HG03565 (cell line): ENCODE results near the gene SWSAP1.
"Not testable (repeated sequence)": the region's sequence is repeated elsewhere in the genome, so short reads cannot be mapped to it uniquely, and the experiment has no call there.

Experiments used
- ATAC-seq: cut with Tn5 transposase; IDR thresholded peaks from one replicate; pipeline ENCODE4 v1.9.1; 2021; ENCODE audit warnings: mild to moderate bottlenecking, moderate library complexity; ENCODE audit not compliant: unreplicated experiment

The SWSAP1 gene

DNA sequence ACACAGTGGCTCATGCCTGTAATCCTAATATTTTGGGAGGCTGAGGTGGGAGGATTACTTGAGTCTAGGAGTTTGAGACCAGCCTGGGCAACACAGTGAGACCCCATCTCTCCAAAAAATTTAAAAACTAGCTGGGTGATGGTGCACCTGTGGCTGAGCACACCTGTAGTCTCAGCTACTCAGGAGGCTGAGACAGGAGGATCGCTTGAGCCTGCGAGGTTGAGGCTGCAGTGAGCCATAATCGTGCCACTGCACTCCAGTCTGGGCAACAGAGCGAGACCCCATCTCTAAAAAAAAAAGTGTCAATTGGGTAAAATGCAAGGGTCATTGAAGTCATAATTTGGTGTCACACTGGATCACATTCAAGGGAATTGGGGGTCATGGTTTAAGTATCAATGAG lies 20.4 kb upstream of the SWSAP1 start:
- ATAC-seq: not testable (repeated sequence)

DNA sequence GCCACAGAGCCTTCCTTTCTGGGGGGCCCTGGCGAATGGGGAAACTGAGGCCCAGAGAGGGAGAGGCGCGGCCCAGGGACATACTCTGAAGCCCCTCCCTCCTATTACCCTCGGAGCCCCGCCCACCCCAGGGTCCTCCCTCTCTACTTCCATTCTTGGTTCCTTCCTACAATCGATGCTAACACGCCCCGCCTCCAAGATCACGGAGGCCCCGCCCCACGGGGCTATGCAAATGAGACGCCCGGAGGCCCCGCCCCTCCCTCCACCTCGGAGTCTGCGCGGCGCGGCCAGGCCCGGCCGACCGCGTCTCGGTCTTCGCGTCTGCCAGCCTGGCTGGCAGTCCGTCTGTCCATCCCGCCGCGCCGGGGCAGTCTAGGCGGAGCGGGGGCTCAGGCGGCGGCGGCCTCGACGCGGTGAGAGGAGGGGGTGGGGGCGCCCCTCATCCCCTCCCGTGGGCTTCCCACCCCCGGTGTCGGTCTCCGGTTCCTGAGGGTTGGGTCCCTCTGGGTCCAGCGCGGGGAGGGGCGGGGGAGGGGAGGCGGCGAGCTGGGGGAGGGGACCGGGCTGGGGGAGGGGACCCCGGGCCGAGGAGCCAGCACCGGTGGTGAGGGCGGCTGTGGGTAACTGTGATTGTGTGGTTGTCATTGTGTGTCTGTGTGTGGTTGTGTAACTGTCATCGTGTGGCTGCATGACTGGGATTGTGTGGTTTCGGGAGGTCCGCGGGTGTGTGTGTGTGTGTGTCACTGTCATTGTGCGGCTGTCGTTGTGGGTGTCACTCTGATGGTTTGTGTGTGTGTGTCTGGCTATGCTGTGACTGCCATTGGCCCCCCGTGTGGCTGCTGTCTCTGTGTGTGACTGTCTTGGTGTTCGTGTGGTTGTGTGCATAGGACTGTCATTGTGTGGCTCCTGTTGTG lies 19.0 kb upstream of the SWSAP1 start, which contains the start of gene PLPPR2:
TSS of gene PLPPR2 (plus strand) at position 273 of the 914 bp plus-strand sequence. CDS start 2,242 bp downstream, outside the sequence.
- ATAC-seq: no peak

DNA sequence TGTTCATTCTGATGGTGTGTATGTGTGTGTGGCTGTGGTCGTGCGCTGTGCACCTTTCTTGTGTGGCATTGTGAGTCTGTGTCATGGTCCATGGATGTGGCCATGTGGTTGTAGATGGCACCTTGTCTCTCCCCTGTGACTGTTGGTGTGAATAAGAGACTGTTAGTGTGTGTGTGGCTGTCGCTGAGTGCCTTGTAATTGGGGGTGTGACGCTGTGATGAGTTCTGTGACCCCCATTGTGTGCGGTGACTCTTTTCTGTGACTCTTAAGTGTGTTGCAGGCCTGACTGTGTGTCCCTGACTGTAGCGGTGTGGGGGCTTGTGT lies 18.4 kb upstream of the SWSAP1 start:
- no peak for ATAC-seq

DNA sequence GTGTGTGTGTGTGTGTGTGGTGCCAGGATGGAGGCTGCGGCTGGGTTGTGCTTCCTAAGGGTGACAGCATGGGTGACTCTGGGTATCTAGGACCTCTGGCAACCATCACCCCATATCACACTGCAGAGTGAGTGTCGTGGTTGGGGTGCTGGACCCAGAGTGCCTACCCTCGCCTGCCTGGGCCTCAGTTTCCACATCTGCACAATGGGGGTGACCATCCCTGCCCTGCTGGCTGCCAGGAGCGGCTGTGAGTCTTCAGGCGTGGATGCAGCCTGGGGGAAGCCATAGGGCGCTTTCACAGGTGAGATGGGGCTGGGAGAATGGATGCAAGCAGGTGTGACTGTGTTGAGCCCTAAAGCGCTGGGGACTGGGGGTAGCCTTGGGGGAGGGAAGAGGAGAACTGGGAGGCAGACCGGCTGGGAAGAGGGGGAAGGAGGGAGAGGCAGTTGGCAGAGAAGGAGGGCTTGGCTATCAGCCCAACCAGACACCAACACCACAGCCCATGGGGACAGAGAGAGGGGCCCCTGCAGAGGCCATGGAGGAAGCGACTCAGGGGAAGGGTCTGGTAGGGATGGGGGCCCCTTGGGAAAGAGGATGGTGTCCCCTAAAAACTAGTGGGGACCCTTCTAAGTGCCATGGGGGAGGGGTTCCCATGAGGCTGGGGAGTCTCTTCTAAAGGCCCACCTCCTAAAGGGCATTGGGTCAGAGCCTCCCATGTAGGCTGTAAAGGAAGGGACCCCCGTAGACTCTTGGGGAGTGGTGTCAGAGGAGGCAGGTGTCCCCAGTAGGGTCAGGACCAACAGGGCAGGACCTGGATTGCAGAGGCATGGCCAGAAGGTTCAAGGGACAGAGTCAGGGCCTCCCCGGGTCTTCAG lies 17.6 kb upstream of the SWSAP1 start:
- no peak for ATAC-seq

DNA sequence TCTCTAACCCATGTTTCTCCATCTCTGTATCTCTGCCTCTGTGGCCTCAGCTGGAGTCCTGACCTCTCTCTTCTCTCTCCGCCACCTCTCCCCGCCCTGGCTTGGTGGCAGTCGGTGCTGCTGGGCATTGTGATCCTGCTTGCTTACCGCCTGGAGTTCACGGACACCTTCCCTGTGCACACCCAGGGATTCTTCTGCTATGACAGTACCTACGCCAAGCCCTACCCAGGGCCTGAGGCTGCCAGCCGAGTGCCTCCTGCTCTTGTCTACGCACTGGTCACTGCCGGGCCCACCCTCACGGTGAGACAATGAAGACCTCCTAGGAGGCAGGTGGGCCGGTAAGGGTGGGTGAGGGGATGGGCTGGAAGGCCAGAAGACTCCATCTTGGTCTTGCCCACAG lies 15.0 kb upstream of the SWSAP1 start:
- ATAC-seq: no peak

DNA sequence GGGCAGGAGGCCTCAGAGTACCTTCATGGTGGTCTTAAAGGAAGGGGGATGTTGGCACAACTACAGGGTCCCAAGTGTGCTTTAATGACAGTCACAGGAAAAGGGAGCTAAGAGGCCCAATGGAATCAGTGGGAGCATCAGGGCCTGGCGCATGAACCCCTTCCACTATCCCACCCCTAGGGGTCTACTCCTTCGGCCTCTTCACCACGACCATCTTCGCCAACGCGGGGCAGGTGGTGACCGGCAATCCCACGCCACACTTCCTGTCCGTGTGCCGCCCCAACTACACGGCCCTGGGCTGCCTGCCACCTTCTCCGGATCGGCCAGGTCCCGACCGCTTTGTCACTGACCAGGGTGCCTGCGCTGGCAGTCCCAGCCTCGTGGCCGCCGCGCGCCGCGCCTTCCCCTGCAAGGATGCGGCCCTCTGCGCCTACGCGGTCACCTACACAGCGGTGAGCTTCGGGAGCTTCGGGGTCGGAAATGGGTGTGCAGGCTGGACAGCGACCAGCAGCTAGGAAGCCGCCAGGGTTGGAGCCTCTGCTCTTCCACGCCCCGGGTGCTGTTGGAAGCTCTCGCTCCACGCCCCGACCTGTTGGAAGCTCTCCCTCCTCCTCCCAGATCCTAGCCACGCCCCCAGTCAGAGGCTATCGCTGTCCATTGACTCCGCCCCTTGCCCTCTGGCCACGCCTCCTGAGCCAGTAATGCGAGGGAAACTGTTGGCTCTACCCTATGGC lies 13.3 kb upstream of the SWSAP1 start:
- no peak for ATAC-seq

DNA sequence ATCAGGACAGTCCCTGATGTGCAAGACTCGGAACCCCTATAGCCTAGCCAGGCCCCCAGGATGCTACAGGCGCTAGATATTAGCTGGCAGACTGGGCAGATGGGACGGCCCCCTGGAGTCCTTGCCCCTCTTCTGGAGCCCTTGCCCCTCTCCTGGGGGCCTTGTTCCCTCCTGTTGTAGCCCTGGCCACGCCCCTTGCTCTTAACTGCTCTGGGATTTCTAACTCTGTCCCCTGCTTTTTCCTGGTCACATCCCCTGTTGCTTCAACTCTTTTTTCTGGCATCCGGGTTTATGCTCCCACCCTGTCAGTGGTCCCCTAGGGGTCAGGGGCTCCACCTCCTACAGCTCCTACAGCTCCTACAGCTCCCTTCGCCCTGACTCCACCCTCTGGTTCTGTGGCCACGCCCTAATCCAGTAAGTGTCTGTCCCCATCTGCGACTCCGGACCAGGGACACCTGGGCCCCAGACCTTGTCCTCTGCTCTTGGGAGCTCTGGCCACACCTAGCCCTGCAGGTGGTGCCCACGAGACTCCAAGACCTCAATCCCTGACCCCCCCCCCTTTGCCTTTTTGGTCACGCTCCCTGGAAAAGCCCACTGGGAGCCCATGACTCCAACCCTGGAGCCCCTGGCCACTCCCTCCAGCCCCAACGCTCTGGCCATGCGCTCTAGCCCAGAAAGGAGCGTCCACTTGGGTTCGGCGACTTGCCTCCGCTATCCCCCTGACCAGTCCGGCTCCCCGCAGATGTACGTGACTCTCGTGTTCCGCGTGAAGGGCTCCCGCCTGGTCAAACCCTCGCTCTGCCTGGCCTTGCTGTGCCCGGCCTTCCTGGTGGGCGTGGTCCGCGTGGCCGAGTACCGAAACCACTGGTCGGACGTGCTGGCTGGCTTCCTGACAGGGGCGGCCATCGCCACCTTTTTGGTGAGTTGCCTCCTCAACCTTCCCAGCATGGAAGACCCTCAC lies 12.4 kb upstream of the SWSAP1 start:
- ATAC-seq: no peak

DNA sequence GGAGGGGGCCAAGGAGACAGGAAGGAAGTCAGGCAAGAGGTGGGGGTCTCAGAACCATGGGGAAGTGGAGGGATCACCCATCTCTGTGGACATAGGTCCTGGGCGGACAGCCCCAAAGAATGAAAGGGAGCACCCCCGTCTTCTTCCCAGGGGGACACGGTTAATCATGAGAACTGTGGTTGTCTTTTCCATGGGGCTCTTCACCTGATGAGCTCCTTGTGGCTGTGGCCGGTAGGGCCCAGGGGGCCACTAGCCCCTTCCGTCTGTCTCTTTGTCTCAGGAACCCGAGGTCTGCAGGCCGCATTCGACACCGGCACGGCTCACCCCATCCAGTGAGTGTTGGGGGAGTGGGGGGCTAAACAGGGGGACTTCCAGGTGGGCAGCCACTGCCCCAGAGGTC lies 10.6 kb upstream of the SWSAP1 start:
- ATAC-seq: no peak

DNA sequence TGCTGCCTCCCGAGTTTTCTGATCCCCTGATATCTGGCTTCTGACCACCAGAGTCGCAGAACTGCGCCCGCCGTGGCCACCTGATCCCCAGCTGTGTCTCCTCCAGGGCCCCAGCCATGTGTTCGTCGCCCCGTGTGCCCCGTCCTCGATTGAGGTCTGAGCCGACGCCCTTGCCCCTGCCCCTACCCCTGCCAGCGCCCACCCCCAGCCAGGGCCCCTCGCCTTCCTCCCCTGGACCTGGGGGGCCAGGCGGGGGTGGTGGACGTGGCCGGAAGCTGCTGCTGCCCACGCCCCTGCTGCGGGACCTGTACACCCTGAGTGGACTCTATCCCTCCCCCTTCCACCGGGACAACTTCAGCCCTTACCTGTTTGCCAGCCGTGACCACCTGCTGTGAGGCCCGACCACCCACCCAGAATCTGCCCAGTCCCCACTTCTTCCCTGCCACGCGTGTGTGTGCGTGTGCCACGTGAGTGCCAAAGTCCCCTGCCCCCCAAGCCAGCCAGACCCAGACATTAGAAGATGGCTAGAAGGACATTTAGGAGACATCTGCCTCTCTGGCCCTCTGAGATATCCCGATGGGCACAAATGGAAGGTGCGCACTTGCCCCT lies 10.1 kb upstream of the SWSAP1 start:
- ATAC-seq: no peak

DNA sequence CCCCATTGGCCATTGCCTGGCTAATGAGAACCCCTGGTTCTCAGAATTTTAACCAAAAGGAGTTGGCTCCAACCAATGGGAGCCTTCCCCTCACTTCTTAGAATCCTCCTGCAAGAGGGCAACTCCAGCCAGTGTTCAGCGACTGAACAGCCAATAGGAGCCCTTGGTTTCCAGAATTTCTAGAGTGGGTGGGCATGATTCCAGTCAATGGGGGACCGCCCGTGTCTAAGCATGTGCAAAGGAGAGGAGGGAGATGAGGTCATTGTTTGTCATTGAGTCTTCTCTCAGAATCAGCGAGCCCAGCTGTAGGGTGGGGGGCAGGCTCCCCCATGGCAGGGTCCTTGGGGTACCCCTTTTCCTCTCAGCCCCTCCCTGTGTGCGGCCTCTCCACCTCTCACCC lies 9.5 kb upstream of the SWSAP1 start:
- ATAC-seq: no peak

DNA sequence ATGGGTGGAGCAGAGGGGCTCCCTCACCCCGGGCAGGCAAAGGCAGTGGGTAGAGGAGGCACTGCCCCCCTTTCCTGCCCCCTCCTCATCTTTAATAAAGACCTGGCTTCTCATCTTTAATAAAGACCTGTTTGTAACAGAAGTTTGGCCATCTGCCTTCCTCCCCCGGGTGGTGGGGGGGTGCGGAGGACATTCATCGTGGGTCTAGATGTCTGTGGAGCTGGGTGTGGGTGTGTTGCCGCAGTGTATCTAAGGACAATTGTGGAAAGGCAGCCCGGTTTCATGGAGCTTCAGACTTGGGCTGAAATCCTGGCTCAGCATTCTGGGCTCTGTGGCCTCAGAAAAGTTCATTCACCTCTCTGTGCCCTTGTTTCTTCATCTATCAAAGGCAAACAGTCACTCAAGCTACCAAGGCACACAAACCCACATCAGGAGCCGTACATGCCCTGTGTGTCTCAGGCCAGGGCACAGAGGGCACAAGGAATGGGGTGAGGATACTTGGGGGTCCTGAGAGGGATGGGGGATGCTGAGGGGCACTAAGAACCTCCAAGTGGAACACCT lies 8.8 kb upstream of the SWSAP1 start:
- no peak for ATAC-seq

DNA sequence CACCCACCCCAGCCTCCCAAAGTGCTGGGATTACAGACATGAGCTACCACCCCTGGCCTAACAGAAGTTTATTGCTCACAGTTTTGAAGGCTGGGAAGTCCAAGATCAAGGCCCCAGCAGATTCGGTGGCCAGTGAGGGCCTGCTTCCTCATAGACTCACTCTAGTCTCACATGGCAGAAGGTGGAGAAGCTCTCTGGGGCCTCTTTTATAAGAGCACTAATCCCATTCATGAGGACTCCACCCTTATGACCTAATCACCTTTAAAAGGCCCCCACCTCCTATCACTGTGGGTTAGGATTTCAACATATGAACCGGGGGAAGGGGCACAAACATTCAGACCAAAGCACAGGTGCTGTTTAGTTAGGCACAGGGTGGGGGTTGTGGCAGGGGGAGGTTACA lies 6.9 kb upstream of the SWSAP1 start:
- no peak for ATAC-seq

DNA sequence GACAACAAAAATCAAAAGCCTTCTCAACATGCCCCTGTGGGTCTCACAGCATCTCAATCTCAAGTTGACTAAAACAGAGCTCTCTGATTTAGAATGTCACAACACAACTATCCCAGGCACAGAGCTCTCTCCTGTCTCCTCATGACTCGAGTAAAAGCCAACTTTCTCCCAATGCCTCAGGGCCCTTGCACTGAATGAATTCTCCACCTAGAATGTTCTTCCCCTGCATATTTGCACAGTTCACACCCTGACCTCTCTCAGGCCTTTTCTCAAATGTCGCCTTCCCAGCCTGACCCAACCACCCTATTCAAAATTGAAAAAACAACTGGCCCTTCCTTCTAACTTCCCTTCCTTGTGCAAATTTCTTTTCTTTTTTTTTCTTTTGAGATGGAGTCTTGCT lies 3.7 kb upstream of the SWSAP1 start:
- ATAC-seq: no peak

DNA sequence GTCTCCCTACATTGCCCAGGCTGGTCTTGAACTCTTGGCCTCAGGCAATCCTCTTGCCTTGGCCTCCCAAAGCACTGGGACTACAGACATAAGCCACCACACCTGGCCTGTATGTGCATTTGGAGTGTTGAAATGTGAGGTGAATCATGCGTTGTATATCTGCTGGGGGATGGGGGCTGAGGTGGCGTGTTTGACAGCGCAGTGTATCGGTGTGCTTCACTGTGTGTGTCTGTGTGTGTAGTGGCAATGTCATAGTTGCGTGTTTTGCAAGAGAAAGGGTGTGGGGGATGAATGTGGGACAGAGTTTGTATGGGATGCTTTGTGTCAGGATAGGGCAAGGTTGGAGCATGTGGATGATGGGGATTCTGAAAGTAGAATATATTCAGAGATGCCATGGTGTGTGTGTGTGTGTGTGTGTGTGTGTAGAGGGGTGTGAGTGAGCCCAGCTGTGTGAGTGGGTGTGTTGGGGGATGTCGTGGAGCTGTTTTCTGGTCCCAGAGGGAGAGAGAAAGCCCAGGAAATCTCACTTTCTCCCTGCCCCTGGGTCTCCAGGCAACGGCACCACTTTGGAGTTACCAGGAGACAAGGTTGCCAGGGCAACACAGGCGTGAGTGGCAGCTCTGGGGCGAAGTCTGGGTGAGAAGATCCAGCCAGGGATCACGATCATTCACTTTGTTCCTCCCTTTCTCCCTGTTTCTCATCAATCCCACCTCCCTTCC lies 1.1 kb upstream of the SWSAP1 start:
- ATAC-seq: no peak

DNA sequence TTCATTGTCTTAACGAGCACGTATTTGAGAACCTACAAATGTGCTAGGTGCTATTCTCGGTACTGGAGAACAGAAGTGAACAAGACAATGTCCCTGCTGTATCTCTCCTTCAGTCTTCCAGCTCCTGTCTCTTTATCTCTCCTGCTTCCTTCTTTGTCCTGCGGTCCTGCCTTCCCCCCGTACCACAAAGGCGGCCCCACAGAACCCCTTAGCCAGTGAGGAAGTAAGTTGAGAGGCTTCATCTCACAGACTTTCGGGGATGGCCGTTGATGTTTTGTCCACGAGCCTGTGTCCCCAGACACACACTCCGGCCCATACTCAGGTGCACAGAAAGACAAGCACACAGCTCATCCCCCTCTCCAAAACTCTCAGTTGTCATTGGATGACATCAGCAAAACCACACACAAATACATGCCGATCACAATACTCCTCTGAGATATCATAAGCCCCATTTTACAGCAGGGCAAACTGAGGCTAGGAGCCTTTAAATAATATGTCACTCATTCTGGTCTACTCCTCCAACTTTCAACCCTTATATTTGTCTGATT lies 507 bp upstream of the SWSAP1 start:
- ATAC-seq: no peak

DNA sequence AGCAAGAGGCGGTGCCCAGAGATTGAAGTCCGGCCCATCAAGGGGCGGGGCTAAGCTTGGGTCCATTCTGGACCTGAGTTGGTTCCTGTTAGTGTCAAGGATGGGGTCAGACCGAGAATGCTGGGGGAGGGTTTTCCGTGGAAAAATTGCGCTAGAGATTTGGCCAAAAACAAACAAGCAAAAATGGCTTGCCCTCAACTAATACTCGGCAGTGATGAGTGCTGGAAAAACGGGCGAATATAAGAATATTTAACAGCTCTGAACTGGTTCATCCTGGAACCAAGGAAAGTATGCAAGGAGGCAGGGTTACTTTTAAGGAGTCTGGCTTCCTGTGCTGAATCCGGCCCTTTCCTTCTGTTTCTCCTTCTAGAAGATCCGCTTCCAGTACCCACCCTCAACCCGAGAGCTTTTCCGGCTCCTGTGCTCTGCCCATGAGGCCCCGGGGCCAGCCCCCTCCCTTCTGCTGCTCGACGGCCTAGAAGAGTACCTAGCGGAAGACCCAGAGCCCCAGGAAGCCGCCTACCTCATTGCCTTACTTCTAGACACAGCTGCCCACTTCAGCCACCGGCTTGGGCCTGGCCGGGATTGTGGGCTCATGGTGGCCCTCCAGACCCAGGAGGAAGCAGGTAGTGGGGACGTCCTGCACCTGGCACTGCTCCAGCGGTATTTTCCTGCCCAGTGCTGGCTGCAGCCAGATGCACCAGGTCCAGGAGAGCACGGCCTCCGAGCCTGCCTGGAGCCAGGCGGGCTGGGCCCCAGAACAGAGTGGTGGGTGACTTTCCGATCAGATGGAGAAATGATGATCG lies 880 bp downstream of the SWSAP1 start:
- ATAC-seq: no peak

DNA sequence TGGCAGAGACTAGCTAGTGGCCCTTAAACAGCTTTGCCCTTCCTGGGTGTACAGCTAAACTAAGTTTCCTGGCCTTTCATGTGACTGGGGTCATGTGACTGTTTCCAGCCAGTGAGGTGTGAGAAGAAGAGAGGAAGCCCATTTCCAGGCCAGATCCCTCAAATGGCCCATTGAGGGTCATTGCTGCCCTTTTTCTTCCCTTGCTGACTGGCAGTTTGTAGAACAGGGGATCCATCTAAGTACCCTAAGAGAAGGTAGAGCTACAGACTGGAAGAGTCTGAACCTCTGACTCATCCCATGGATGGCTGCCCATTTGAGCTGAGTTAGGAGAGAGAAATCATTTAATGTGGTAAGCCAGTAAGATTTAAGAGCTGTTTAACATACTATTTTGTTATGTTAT lies 2.8 kb downstream of the SWSAP1 start:
- ATAC-seq: no peak

DNA sequence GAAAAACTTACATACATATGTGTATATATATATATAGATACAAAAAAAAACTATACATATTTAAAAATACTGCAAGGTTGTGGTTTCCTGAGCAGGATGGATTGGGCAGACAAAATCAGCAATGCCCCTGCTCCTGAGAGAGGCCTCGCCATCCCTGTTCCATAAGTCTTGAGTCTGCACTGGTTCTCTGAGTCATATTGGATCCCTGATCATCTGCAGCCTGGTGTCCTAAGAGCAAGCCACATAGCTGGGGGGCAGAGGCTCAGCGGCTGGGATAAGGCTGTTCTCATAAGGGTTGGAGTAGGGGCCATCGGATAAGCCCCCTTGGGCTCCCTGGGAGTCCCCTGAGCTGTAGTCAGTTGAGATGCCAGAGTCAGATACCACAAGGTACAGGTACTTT lies 3.3 kb downstream of the SWSAP1 start:
- ATAC-seq: no peak
